OCI-LY3 (cell line): ENCODE measurements around the gene MAP3K15.

ENCODE experiments used
- CTCF ChIP-seq: fragments of 200-600, 300-600 bp; sonication (generic); IDR thresholded peaks from 2 replicates; pipeline ENCODE4 v1.5.1; 2014; ENCODE audit warnings: antibody characterized with exemption, low read length, low read depth
- EZH2phosphoT487 ChIP-seq: fragments of 200-600 bp; shearing (Covaris generic); IDR thresholded peaks from 2 replicates; pipeline ENCODE4 v1.6.1; 2018; ENCODE audit warnings: antibody characterized with exemption, mixed run types, low read depth

GRCh38 chrX:19332983-19333382, 182.3 kb downstream of the MAP3K15 start:
- TF ChIP-seq CTCF, result no peak
- TF ChIP-seq EZH2phosphoT487, result no peak
